NT2/D1 (cell line): ENCODE results near the gene CD9.

Experiments
- DNase-seq: peaks from one replicate; pipeline ENCODE4 v3.0.0-alpha.2; 2011; ENCODE audit warnings: low read depth, low spot score
- H3K27me3 ChIP-seq: 2 replicates; pipeline ENCODE4 v1.6.0; 2011; ENCODE audit warnings: mild to moderate bottlenecking; ENCODE audit not compliant: insufficient read length, insufficient read depth
- H3K36me3 ChIP-seq: 2 replicates; pipeline ENCODE4 v1.6.1; 2011; ENCODE audit warnings: mild to moderate bottlenecking, low read length, mixed read lengths; ENCODE audit not compliant: insufficient read depth, insufficient read length
- H3K4me1 ChIP-seq: 2 replicates; pipeline ENCODE4 v1.5.1; 2011; ENCODE audit not compliant: insufficient read depth, insufficient read length
- H3K4me3 ChIP-seq: 2 replicates; pipeline ENCODE4 v1.5.1; 2011; ENCODE audit warnings: low read depth; ENCODE audit not compliant: insufficient read length
- H3K9ac ChIP-seq: 2 replicates; pipeline ENCODE4 v1.6.0; 2011; ENCODE audit warnings: low read depth; ENCODE audit not compliant: insufficient read length
- H3K9me3 ChIP-seq: 2 replicates; pipeline ENCODE4 v1.5.1; 2011; ENCODE audit warnings: mild to moderate bottlenecking, low read length; ENCODE audit not compliant: insufficient read depth
- SUZ12 ChIP-seq: IDR thresholded peaks from 2 replicates; pipeline ENCODE4 v1.6.1; 2011; ENCODE audit not compliant: insufficient read length, insufficient read depth; ENCODE audit errors: extremely low read depth
- YY1 ChIP-seq: IDR thresholded peaks from 2 replicates; pipeline ENCODE4 v1.6.1; 2011; ENCODE audit not compliant: insufficient read length, insufficient read depth
- ZNF274 ChIP-seq: IDR thresholded peaks from 2 replicates; pipeline ENCODE4 v1.6.1; 2011; ENCODE audit warnings: mild to moderate bottlenecking, low read depth, low read length

CD9 gene

GRCh38 chr12:6172862-6173261 is 27.3 kb upstream of the CD9 start:
- no peaks in the 10 kb centered on the region for H3K27me3 ChIP-seq
- H3K4me3 ChIP-seq = no peak overlapping the region
- no peak for DNase-seq
- no peaks in the 10 kb centered on the region for H3K4me1 ChIP-seq
- peaks cover 13% of the 10 kb centered on the region for H3K9me3 ChIP-seq
- no peak overlapping the region for H3K9ac ChIP-seq
- no peaks in the 10 kb centered on the region for H3K36me3 ChIP-seq
- no peak for TF ChIP-seq SUZ12
- TF ChIP-seq YY1 = no peak
- no peak for TF ChIP-seq ZNF274

GRCh38 chr12:6177642-6178358 is 22.4 kb upstream of the CD9 start:
- Histone ChIP-seq H3K36me3 (no peaks in the 10 kb centered on the region), H3K4me1 (peaks cover 18% of the 10 kb centered on the region), H3K9me3 (peaks cover 13% of the 10 kb centered on the region), H3K9ac (no peak overlapping the region), H3K4me3 (no peak overlapping the region), H3K27me3 (no peaks in the 10 kb centered on the region)
- no peak for TF ChIP-seq YY1
- no peak for TF ChIP-seq SUZ12
- TF ChIP-seq ZNF274 = no peak
- DNase-seq = no peak

GRCh38 chr12:6178981-6179761 is 21.0 kb upstream of the CD9 start:
- peak; percentile 84 for DNase-seq
- H3K9me3 ChIP-seq = peaks cover under 1% of the 10 kb centered on the region; the same call in 1 of the 2 replicates
- H3K4me3 ChIP-seq = no peak overlapping the region
- H3K4me1 ChIP-seq = peaks cover 18% of the 10 kb centered on the region
- TF ChIP-seq SUZ12 = no peak
- no peak for TF ChIP-seq YY1
- TF ChIP-seq ZNF274 = no peak
- H3K9ac ChIP-seq = no peak overlapping the region
- H3K27me3 ChIP-seq = no peaks in the 10 kb centered on the region
- no peaks in the 10 kb centered on the region for H3K36me3 ChIP-seq

- no peak overlapping the region for H3K4me3 ChIP-seq
- H3K27me3 ChIP-seq = no peaks in the 10 kb centered on the region
- TF ChIP-seq SUZ12 = no peak
- TF ChIP-seq YY1 = no peak
- no peak for TF ChIP-seq ZNF274
- H3K9me3 ChIP-seq = no peaks in the 10 kb centered on the region
- no peaks in the 10 kb centered on the region for H3K36me3 ChIP-seq
- DNase-seq = no peak
- peaks cover 18% of the 10 kb centered on the region for H3K4me1 ChIP-seq
- H3K9ac ChIP-seq = peak overlapping the region; percentile 29
Measured at GRCh38 chr12:6180268-6181051, 19.7 kb upstream of the CD9 start.

GRCh38 chr12:6181166-6181565 is 19.0 kb upstream of the CD9 start:
- no peak for TF ChIP-seq YY1
- H3K4me1 ChIP-seq = peaks cover 21% of the 10 kb centered on the region
- H3K27me3 ChIP-seq = no peaks in the 10 kb centered on the region
- DNase-seq = no peak
- H3K4me3 ChIP-seq = no peak overlapping the region
- H3K36me3 ChIP-seq = no peaks in the 10 kb centered on the region
- no peak overlapping the region for H3K9ac ChIP-seq
- no peaks in the 10 kb centered on the region for H3K9me3 ChIP-seq

- no peaks in the 10 kb centered on the region for H3K27me3 ChIP-seq
- H3K9ac ChIP-seq = no peak overlapping the region
- no peaks in the 10 kb centered on the region for H3K36me3 ChIP-seq
- H3K4me3 ChIP-seq = no peak overlapping the region
- no peaks in the 10 kb centered on the region for H3K9me3 ChIP-seq
- peaks cover 22% of the 10 kb centered on the region for H3K4me1 ChIP-seq
- no peak for DNase-seq
- no peak for TF ChIP-seq YY1
- no peak for TF ChIP-seq ZNF274
- no peak for TF ChIP-seq SUZ12
Measured at GRCh38 chr12:6181583-6182278, 18.5 kb upstream of the CD9 start.
